Neural progenitor cell (in vitro differentiated cells): ENCODE data around the gene GIGYF2.

Experiments
- CTCF ChIP-seq: fragments of 200-600 bp; sonication (generic); IDR thresholded peaks from 2 replicates; pipeline ENCODE4 v1.5.1; 2017; ENCODE audit warnings: antibody characterized with exemption, mild to moderate bottlenecking
- EZH2 ChIP-seq: fragments of 200-600 bp; sonication (generic); IDR thresholded peaks from 2 replicates; pipeline ENCODE4 v1.6.1; 2017; ENCODE audit warnings: antibody characterized with exemption, mild to moderate bottlenecking, moderate library complexity

- no peak for TF ChIP-seq CTCF
- TF ChIP-seq EZH2 = no peak
Measured at GRCh38 chr2:232892843-232893242, 195.7 kb downstream of the GIGYF2 start.
